GM21381 (cell line): ENCODE data around the gene CFAP221.

Experiments
- ATAC-seq: cut with Tn5 transposase; IDR thresholded peaks from one replicate; pipeline ENCODE4 v1.9.1; 2021; ENCODE audit warnings: mild to moderate bottlenecking, moderate library complexity; ENCODE audit not compliant: unreplicated experiment

CFAP221 gene

GRCh38 chr2:119679526-119679837 lies 135.2 kb downstream of the CFAP221 start:
- ATAC-seq = no peak

GRCh38 chr2:119679846-119680245 lies 135.6 kb downstream of the CFAP221 start:
- no peak for ATAC-seq

GRCh38 chr2:119680457-119681202 lies 136.4 kb downstream of the CFAP221 start:
- no peak for ATAC-seq

GRCh38 chr2:119681203-119681867 lies 137.1 kb downstream of the CFAP221 start:
- ATAC-seq = no peak

GRCh38 chr2:119681868-119682220 lies 137.6 kb downstream of the CFAP221 start:
- no peak for ATAC-seq

- ATAC-seq = no peak
Measured at GRCh38 chr2:119682578-119682977, 138.3 kb downstream of the CFAP221 start.

GRCh38 chr2:119683074-119683712 lies 138.9 kb downstream of the CFAP221 start:
- no peak for ATAC-seq

GRCh38 chr2:119683713-119684443 lies 139.6 kb downstream of the CFAP221 start:
- no peak for ATAC-seq

GRCh38 chr2:119684518-119684917 lies 140.3 kb downstream of the CFAP221 start:
- ATAC-seq = no peak

GRCh38 chr2:119688616-119689015 lies 144.4 kb downstream of the CFAP221 start:
- no peak for ATAC-seq

- ATAC-seq = no peak
Measured at GRCh38 chr2:119689218-119689617, 145.0 kb downstream of the CFAP221 start.

- ATAC-seq = no peak
Measured at GRCh38 chr2:119691189-119691588, 146.9 kb downstream of the CFAP221 start.

- no peak for ATAC-seq
Measured at GRCh38 chr2:119691651-119692245, 147.5 kb downstream of the CFAP221 start.

- ATAC-seq = no peak
Measured at GRCh38 chr2:119692310-119692709, 148.1 kb downstream of the CFAP221 start.

GRCh38 chr2:119692954-119693353 lies 148.7 kb downstream of the CFAP221 start:
- ATAC-seq = no peak

- no peak for ATAC-seq
Measured at GRCh38 chr2:119693567-119693966, 149.3 kb downstream of the CFAP221 start.

- ATAC-seq = no peak
Measured at GRCh38 chr2:119693967-119694366, 149.7 kb downstream of the CFAP221 start.

GRCh38 chr2:119694470-119694844 lies 150.2 kb downstream of the CFAP221 start:
- ATAC-seq = no peak

- ATAC-seq = no peak
Measured at GRCh38 chr2:119694845-119695521, 150.7 kb downstream of the CFAP221 start.

GRCh38 chr2:119696005-119696404 lies 151.8 kb downstream of the CFAP221 start:
- ATAC-seq = no peak
